K562 (cell line): ENCODE results near the gene RCL1. TPM values are rescaled to one million over a fixed set of nuclear protein-coding genes. Genes with fewer than 3 reads are reported as not detected.

Experiments
- EZH2 ChIP-seq: IDR thresholded peaks from 2 replicates; pipeline ENCODE4 v1.6.1; 2012; ENCODE audit warnings: low read depth, mild to moderate bottlenecking, inconsistent platforms, low read length, borderline replicate concordance
- LARP7 ChIP-seq: fragments of 450-650 bp; IDR thresholded peaks from 2 replicates; pipeline ENCODE4 v1.6.1; 2016
- MECOM ChIP-seq: fragments of 250-450 bp; sonication (Bioruptor Pico); IDR thresholded peaks from 2 replicates; pipeline ENCODE4 v1.8.0; 2022; ENCODE audit warnings: inconsistent platforms
- MED1 ChIP-seq: sonication (generic); formaldehyde crosslinking; IDR thresholded peaks from 2 replicates; pipeline ENCODE4 v1.8.1; 2023; ENCODE audit warnings: missing genetic modification reagents, borderline replicate concordance
- MYNN ChIP-seq, 2 experiments: sonication (generic); formaldehyde crosslinking in 1 of 2; IDR thresholded peaks; 2 replicates each; pipeline versions ENCODE4 v1.5.0 to v1.6.1; 2016 to 2020; ENCODE audit warnings: antibody characterized with exemption in 1 of 2, missing genetic modification reagents in 1 of 2
- NCOR1 ChIP-seq: fragments of 450-650 bp; IDR thresholded peaks from 2 replicates; pipeline ENCODE4 v1.6.1; 2016; ENCODE audit warnings: mild to moderate bottlenecking, moderate library complexity
- NFIC ChIP-seq: fragments of 450-650 bp; IDR thresholded peaks from 2 replicates; pipeline ENCODE4 v1.6.1; 2017; ENCODE audit warnings: mild to moderate bottlenecking, inconsistent platforms
- PPARD ChIP-seq: fragments of 250-450 bp; sonication (Bioruptor Pico); IDR thresholded peaks from 2 replicates; pipeline ENCODE4 v1.8.0; 2022; ENCODE audit warnings: inconsistent platforms, mild to moderate bottlenecking, moderate library complexity
- RCOR1 ChIP-seq, 2 experiments: IDR thresholded peaks; 2 replicates each; pipeline ENCODE4 v1.6.1; 2012; ENCODE audit warnings: low read depth in 2 of 2, low read length in 2 of 2, borderline replicate concordance in 1 of 2, improper control_type of control experiment in 1 of 2
- ZKSCAN8 ChIP-seq: fragments of 200-800 bp; sonication (Bioruptor generic); IDR thresholded peaks from 2 replicates; pipeline ENCODE4 v1.6.1; 2016; ENCODE audit warnings: missing genetic modification characterization, missing compliant biosample characterization
- polyA plus RNA-seq, 8 experiments: library from polyadenylated mRNA; depleted of rRNA in 4 of 8; stranded (reverse) in 5 of 8; unstranded in 3 of 8; fragments of >200 nt; fragmentation: Nextera tagmentation in 2 of 8; fragmentation: Illumina TruSeq in 1 of 8; extraction: Ambion mirVana in 2 of 8; extraction: Trizol in 1 of 8; gene quantifications; 2 replicates each; pipeline versions ENCODE4 v1.2.1 to v1.2.3, GENCODE V29; 2011 to 2014; ENCODE audit warnings: inconsistent platforms in 1 of 8, missing spikeins in 1 of 8
- total RNA-seq, 7 experiments: library from RNA; depleted of rRNA in 6 of 7; stranded (reverse); fragments of >200 nt in 6 of 7; fragmentation: Illumina TruSeq in 2 of 7; extraction: Trizol in 2 of 7; gene quantifications; 2 replicates each; pipeline versions ENCODE4 v1.2.1 to v1.2.3, GENCODE V29; 2011 to 2021; ENCODE audit warnings: low replicate concordance in 1 of 7
- TF ChIP-seq, protein P1 (sequence below), 2 experiments: fragments of 450-650 bp; formaldehyde crosslinking in 1 of 2; IDR thresholded peaks; 2 replicates each; pipeline versions ENCODE4 v1.4.0 to v1.6.1; 2014 to 2020; ENCODE audit warnings: mild to moderate bottlenecking in 2 of 2, borderline replicate concordance in 1 of 2, low read depth in 1 of 2
- TF ChIP-seq, protein P2 (sequence below): sonication (generic); formaldehyde crosslinking; IDR thresholded peaks from 2 replicates; pipeline ENCODE4 v1.8.0; 2022; ENCODE audit warnings: mild to moderate bottlenecking, low read depth, missing genetic modification reagents

RCL1 gene
- total and polyA plus RNA-seq, 9 of the 15 experiments (the other 6 are each of a cell fraction or from before 2014, with no cell fraction given) = 24.0 to 67.7 (median 38.6) TPM

DNA sequence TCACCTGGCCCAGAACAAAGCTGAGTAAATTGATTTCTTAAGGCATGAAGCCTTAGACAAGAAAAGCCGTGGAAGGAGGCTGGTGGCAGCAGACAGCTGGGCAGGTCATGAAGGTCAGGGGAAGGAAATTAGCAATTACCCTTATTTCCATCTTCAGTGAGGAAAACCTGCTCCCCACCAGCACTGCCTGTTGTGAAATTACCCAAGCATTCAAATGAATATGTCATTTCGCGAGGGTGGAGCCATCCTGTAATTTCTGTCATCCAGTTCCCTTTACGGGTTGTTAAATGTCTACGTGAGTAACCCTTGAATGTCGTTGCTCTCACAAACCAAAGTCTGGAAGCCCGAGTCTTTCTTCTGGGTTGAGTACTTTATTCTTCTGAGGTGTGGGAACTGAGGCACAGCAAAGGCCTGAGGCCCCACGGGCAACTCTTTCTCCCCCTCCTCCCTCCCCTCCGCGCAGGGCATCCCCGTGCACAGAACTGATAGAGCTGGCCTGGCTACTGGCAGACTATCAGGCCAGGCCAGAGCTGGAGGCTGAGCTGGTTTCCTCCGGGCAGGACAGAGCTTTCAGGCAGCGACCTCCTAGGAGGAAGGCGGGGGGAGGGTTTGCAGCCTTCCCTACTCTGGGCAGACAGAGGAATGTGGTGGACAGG lies 29.7 kb upstream of the RCL1 start (continued):
- TF ChIP-seq, protein P1, sequence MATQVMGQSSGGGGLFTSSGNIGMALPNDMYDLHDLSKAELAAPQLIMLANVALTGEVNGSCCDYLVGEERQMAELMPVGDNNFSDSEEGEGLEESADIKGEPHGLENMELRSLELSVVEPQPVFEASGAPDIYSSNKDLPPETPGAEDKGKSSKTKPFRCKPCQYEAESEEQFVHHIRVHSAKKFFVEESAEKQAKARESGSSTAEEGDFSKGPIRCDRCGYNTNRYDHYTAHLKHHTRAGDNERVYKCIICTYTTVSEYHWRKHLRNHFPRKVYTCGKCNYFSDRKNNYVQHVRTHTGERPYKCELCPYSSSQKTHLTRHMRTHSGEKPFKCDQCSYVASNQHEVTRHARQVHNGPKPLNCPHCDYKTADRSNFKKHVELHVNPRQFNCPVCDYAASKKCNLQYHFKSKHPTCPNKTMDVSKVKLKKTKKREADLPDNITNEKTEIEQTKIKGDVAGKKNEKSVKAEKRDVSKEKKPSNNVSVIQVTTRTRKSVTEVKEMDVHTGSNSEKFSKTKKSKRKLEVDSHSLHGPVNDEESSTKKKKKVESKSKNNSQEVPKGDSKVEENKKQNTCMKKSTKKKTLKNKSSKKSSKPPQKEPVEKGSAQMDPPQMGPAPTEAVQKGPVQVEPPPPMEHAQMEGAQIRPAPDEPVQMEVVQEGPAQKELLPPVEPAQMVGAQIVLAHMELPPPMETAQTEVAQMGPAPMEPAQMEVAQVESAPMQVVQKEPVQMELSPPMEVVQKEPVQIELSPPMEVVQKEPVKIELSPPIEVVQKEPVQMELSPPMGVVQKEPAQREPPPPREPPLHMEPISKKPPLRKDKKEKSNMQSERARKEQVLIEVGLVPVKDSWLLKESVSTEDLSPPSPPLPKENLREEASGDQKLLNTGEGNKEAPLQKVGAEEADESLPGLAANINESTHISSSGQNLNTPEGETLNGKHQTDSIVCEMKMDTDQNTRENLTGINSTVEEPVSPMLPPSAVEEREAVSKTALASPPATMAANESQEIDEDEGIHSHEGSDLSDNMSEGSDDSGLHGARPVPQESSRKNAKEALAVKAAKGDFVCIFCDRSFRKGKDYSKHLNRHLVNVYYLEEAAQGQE (IDR thresholded peaks at IDR 0.05; ENCODE audit: borderline replicate concordance) = peak; percentile 69
- TF ChIP-seq, protein P1 (CRISPR knock-in tag; IDR thresholded peaks at IDR 0.05; ENCODE audit: low read depth) = no peak
- TF ChIP-seq EZH2 (no peak), ZKSCAN8 (CRISPR knock-in tag) (no peak), LARP7 (no peak), MYNN (IDR thresholded peaks at IDR 0.05) (0 out of 2 replicates have a peak, but pooled peaks have one; percentile 3), MYNN (CRISPR knock-in tag; IDR thresholded peaks at IDR 0.05) (no peak), MED1 (CRISPR knock-in tag) (no peak), NCOR1 (peak; percentile 62), RCOR1 (IDR thresholded peaks at IDR 0.05; ENCODE audit: borderline replicate concordance in 1 of 2, low read depth in 2 of 2, low read length in 2 of 2) (0 out of 4 replicates have a peak, but pooled peaks of 1 of the 2 experiments have one; percentile 9), PPARD (CRISPR knock-in tag) (no peak), MECOM (CRISPR knock-in tag) (no peak), NFIC (peak; percentile 47; the same call in 1 of the 2 replicates)
- TF ChIP-seq, protein P2, sequence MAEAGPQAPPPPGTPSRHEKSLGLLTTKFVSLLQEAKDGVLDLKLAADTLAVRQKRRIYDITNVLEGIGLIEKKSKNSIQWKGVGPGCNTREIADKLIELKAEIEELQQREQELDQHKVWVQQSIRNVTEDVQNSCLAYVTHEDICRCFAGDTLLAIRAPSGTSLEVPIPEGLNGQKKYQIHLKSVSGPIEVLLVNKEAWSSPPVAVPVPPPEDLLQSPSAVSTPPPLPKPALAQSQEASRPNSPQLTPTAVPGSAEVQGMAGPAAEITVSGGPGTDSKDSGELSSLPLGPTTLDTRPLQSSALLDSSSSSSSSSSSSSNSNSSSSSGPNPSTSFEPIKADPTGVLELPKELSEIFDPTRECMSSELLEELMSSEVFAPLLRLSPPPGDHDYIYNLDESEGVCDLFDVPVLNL (CRISPR knock-in tag) = no peak
